Frontal cortex (tissue), 4 donors: Measurements from ENCODE around the gene XPNPEP2. TPM values are rescaled to one million over a fixed set of nuclear protein-coding genes. Genes with fewer than 3 reads are reported as not detected.

Experiments
- DNase-seq, 2 donors: peaks; one replicate each; pipeline ENCODE4 v3.0.0; 2012; ENCODE audit warnings: low spot score in 2 of 2
- FAIRE-seq: peaks from 2 replicates; lab custom pipeline; 2012; peaks lifted over from hg19 to GRCh38; lab: Jason Lieb, UNC
- total RNA-seq: library from RNA; depleted of rRNA; stranded (reverse); fragments of >200 nt; gene quantifications from one replicate; pipeline ENCODE4 v1.2.3, GENCODE V29; 2014
- donor health status: control.
- donor health status: control.
- donor health status: control.

Gene XPNPEP2
- total RNA-seq, 1 donor from 2014 or later, result under 0.01 TPM

DNA sequence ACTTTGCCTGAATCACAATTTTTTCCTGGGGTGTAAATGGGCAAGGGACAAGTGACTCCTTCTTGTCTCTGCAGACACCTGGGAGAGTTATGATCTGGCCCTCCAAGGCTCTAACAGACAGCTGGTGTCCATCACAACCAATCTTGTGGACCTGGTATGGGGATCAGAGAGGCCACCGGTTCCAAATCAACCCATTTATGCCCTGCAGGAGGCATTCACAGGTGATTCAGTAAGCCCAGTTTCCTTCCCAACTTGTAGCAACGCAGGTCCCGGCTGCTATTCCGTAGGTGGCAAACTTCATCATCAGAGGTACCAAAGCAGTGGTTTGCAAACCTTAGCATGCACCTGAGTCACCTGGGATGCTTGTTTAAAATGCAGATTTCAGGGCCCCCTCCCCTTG is 8.8 kb downstream of the XPNPEP2 start:
- no peak for DNase-seq
- FAIRE-seq, result no peak

DNA sequence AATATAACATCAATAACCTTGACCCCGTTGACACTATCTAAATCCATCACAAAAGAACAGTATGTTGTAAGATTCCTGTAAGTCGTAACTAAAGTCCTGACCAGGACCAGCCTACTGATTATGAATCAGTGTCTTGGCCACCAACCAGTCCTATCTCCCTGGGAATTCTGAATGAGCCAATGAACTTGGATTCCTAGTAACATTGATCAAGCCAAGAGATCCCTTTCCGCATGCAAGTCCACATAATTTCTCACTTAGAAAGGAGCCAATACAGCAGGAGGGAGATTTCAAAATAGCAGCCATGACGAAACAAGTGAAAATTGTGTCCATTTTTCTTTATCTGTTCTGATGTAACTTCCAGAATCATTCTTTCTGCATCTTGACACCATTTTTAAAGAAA is 9.5 kb downstream of the XPNPEP2 start:
- no peak for FAIRE-seq
- DNase-seq, result no peak

DNA sequence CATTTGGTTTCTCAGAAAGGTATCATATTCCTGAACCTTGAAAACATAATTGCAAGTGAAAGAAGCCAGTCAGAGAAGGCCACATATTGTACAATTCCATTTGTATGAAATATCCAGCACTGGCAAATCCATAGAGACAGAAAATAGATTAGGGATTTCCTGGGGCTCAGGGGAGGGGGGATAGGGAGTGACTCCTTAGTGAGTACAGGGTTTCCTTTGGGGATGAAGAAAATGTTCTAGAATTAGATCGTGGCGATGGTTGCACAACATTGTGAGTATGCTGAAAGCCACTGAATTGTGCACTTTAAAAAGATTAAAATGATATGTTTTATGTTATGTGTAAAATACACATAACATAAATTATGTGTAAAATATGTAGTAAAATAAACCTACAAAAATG is 10.3 kb downstream of the XPNPEP2 start:
- FAIRE-seq, result no peak

DNA sequence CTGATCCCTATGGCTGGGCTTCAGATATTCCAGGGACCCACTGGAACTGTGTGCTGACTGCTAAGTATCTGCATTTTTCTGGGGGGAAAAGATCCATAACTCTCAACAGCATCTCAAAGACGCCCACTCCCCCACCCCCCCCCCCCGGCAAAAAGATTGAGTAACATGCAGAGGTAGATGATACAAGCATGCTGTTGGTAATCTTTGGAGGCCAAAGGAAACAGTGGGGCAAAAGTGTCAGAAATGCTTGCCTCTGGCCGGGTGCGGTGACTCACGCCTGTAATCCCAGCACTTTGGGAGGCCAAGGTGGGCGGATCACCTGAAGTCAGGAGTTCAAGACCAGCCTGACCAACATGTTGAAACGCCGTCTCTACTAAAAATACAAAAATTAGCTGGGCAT is 12.2 kb downstream of the XPNPEP2 start:
- no peak for DNase-seq
- no peak for FAIRE-seq

More for the DNA sequence above, 10.3 kb downstream of the XPNPEP2 start:
- DNase-seq, result no peak

DNA sequence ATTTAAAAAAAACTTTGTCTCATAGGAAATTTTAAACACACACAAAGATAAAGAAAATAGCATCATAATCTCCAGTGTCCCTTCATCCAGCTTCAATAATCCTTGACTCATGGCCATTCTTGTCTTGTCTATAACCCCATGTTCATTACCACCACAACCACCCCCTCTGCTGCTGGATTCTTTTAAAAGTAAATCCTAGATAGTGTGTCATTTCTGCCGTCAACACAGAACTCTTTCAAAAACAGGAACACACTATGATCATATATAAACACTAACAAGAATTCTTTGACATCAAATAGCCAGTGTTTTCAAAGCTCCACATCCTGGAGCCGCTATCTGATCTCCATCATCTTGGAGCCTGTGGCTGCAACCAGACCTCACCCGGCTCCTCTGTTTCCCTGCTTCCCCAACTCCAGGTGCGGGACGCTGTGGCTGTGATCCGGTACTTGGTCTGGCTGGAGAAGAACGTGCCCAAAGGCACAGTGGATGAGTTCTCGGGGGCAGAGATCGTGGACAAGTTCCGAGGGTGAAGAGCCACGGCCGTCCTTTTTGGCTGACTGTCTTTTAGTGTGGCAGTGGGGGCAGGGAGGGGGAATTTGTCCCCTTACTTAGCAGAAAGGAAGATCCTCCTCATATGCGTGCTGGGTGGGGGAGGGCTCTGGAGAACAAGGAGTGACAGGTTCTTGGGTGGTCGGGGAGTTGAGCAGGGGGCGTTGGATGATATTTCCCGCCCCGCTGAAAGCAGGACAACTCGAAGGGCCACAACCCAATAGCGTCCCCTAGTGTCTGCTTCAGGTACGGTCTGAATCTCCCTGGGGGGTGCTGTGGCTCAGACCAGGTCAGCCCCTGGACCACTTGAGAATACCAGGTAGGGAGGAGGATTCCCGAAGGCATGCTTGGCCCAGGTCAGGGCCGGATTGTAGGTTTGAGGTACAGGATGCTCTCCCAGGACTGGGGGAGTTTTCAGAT is 15.6 kb downstream of the XPNPEP2 start:
- DNase-seq (no peak), FAIRE-seq (no peak)

DNA sequence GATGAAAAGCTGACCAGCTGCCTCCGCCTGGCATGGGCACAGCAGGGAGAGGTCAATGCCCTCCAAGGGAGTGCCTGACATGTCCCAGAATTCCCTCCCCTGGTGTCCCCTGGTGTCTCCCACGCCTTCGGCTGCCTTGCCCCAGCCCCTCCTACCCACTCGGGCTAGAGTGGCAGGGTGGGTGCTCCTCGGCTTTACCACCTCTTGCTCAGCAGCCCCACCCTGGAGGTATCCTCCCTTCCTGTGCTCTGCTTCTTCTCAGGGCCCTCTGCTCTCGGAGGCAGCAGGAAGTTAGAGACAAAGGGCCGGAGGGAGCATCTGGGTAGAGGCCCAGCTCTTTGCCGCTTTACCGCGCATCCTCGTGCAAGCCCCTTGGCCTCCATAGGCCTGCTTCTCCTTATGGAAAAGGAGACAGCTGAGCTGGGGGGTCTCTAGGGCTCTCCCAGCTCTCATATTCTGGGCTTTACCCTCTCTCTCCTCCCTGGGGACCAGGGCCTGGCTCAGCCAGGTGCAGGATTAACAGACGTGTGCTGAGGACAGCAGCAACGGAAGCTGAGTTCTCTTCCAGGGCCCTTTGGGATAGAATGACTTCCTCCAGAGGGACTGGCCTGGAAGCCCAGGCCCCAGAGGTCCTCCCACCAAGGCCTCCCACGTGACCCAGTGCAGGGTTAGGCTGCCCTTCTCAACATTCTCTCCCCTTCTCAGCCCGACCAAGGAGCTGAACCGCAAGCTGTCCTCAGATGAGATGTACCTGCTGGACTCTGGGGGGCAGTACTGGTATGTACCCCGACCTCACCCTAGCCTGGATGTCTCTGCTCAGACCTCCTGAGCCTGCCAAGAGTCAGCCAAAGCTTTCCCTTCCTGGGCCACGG is 17.2 kb downstream of the XPNPEP2 start:
- FAIRE-seq (no peak), DNase-seq (no peak)

DNA sequence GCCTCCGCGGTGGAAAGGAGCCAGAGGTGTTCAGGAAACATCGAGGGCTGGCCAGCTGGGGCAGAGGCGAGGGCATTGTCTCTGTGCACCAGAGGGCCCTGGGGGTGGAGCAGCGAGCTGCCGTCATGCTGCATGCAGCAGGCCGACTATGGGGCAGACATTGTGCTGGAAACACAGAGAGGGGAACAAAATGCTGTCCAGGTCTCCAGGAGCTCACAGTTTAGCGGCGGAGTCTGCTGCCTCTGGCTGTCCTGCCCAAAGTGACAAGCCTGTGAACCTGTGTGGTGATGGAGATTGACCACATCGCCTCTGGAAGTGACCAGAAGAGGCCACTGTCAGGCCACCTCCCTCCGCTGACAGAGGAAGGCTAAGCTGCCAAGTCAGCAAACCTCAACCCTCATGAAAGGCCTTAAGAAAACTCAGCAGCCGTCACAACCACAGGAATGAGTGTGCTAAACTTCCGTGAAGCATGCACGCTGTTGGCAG is 20.8 kb downstream of the XPNPEP2 start:
- no peak for FAIRE-seq
- DNase-seq, result peak in 1 of 2 donors; percentile 33

DNA sequence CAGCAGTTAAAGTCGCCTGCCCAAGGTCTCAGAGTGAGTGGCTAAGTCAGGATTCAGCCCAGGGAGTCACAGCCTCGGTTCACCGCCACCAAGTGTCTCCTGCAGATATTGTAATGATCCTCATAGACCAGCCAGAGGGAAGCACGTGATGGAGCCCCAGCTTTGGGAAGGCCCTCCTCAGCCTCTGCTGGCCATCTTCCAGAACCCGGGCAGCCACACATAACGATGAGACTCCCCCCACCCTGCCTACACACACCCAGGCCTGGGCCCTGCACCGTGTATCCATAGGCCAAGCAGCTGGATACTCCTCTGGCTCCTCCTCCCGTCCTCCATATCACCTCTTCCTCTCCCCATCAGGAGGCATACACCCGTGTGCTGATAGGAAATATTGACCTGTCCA is 21.4 kb downstream of the XPNPEP2 start:
- FAIRE-seq, result no peak
- DNase-seq, result no peak

DNA sequence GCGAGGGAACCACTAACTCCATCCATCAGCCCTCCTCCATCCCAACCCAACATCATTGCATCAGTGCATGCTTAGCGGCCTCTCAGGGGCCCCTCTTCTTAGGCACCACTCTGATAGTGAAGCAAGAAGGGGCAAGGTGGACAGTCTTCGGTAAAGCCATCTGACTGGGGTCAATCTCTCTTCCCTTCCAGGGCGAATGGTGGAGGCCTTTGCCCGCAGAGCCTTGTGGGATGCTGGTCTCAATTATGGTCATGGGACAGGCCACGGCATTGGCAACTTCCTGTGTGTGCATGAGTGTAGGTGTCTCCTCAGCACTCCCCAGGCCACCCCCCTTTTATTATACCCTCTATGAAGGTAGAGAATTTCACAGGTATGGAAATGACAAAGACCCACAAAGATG is 22.2 kb downstream of the XPNPEP2 start:
- DNase-seq (no peak), FAIRE-seq (no peak)

DNA sequence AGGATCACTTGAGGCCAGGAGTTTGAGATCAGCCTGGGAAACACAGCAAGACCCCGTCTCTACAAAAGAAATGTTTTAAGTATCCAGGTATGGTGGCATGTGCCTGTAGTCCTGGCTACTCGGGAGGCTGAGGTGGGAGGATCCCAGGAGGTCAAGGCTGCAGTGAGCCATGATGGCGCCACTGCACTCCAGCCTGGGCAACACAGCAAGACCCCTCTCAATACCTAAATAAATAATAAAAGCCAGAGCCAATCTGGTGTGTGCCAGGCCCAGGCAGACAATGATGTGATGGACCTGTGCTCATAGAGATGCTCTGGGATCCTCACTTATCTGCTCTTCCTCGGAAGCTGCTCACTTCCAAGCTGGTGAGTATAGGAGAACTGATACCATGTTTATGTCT is 22.8 kb downstream of the XPNPEP2 start:
- FAIRE-seq (no peak), DNase-seq (no peak)

DNA sequence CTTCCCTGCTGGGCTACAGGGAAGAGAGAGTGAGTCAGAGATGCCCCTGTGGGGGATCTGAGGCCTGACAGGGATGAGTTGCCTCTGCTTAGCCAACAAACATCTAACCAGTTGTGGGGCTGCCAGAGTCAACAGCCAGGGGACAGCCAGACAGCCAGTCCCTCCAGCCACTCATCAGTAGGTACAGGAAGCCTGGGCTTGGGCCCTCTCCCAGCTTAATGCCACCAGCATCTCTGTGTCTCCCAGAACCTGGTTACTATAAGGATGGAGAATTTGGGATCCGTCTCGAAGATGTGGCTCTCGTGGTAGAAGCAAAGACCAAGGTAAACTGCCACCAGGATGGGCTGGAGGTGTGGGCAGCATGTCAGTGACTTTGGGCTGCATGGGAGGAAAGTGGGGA is 23.7 kb downstream of the XPNPEP2 start:
- no peak for DNase-seq
- FAIRE-seq, result no peak

DNA sequence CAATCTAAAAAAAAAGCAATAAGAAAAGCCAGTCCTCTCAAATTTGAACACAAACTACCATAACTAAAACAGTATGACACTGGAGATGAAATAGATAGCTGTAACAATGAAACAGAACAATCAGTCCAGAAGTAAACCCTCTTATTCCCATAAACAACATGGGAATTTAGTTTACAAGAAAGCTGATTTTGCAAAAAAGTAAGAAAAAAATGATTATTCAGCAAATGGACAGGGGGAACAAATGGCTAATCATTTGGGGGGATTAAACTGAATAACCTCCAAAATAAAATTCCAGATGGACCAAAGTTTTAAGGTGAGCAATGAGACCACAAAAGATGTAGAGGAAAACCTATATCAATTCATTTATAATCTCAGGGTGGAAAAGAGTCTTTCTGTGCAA is 24.9 kb downstream of the XPNPEP2 start:
- DNase-seq, result no peak
- FAIRE-seq, result no peak

DNA sequence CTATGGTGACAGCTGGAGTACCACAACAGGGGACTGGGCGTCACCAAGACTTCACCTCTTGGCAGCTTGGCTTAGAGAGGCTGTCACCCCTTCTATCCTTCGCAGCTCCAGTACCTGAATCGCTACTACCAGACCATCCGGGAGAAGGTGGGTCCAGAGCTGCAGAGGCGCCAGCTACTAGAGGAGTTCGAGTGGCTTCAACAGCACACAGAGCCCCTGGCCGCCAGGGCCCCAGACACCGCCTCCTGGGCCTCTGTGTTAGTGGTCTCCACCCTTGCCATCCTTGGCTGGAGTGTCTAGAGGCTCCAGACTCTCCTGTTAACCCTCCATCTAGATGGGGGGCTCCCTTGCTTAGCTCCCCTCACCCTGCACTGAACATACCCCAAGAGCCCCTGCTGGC is 29.4 kb downstream of the XPNPEP2 start:
- DNase-seq, result no peak
- FAIRE-seq, result no peak

DNA sequence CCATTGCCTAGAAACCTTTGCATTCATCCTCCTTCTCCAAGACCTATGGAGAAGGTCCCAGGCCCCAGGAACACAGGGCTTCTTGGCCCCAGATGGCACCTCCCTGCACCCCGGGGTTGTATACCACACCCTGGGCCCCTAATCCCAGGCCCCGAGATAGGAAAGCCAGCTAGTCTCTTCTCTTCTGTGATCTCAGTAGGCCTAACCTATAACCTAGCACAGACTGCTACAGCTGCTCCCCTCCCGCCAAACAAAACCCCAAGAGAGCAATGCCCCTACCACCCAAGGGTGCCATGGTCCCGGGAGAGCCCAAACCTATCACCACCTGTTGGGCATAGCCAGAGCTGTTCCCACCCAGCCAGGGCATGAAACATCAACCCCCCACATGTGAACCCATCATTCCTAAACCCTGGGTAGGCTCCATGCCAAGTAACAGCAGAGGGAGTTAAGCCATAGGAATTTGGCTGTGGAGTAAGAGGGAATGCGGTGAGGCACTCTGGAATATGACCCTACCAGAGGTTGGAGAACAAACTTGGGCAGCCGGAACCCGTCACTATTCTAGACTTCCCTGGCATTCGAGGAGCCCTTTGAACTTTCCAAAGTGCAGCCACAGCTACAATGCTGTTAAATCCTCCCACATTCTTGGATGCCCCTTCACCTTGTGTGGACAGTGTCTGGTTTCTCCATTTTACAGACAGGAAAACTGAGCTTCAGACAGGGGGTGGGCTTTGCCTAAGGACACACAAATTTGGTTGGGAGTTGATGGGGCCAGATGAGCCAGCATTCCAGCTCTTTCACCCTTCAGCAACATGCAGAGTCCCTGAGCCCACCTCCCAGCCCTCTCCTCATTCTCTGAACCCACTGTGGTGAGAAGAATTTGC is 30.0 kb downstream of the XPNPEP2 start:
- DNase-seq (no peak), FAIRE-seq (no peak)

DNA sequence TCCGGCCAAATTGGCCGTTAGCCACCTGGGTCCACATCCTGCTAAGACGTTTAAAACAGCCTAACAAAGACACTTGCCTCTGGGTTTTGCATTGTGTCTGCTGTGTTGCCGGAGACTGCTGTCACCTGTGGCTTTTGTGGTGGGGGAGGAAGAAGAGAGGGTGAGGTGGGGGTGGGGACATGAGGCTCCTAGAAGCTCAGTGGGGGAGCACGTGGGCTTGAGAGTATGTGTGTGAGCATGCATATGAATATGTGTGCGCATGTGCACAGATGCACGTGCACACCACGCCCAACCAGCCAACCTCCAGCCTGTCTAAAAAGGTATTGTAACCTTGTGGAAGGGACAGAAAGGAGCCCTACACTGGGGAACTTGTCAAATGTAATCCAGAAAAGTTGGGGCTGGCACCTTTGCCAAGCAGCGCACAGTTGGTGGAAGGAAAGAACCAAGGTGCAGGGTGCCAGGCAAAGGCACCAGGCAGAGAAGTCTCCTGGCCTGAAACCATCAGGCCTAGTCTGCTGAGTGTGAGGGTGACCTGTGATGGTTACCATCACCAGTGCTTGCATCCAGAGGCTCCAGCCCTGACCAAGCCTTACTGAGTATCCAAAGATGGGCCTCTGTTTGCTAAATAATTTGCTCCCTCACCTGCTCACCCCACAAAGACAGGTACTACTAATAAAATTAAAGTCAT is 30.8 kb downstream of the XPNPEP2 start:
- DNase-seq, result no peak
- no peak for FAIRE-seq

DNA sequence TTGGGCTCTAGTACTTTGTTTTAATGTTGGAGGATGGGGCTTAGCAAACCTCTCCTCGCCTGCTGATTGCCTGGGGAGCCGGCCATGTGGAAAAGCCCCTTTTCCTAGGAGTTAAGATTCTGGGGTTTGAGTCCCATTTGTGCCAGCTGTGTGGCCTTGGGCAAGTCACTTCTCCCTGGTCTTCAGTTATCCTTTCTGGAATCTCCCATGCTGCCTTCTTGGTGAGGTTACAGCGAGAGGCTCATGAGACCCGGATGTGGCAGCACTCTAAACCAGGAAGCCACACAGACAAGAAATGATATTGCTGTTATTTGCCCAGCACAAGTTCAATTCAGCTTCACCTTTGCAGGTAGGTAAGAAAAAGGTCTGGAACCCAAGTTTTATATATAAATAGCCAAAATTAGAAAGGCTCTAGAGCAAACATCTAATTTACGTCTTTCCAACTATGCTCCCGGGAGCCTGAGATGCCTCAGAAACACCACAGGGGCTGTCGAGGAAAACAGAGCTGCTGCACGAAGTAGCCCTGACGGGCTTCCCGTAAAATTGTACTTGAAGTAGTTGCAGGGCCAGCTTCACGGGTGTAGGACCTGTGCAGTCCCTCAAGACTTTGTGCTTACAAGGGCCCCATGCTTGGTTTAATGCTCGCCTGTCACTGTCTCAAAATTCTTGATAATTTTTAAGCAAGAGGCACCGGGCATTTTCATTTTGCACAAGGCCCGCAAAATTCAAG is 32.7 kb downstream of the XPNPEP2 start:
- no peak for DNase-seq
- FAIRE-seq, result no peak

DNA sequence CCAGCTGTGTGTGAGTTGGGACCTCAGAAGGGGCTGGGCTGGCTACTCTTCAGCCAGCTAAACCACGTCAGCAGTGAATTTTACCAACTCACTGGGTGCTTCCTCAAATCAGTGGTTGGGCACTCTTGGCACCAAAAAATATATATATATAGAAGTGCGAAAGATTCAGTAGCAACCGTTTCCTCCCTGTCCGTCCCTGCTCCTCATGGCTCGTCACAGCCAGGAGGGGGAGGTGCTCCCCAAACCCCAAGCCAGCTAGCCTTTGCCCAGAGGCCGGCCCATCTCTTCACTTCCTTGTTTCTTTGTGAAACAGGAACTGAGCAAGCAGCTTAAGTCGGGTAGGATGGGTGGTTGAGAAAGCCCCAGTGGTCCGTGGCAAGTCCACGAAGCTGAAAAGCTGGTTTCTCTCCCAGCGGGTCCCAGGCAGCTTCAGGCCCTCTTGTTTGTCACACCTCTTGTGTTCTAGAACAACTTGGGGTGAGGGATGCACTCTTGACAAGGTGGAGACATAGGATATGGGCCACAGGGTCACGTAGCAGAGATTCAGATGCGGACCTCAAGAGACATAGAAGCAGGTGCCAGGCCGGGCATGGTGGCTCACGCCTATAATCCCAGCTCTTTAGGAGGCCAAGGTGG is 34.1 kb downstream of the XPNPEP2 start:
- no peak for DNase-seq
- no peak for FAIRE-seq
